Pericardium fibroblast (primary cell): Measurements from ENCODE around the gene PLAU. TPM values are rescaled to one million over a fixed set of nuclear protein-coding genes. Genes with fewer than 3 reads are reported as not detected.

ENCODE experiments used
- total RNA-seq: library from RNA; depleted of rRNA; stranded (reverse); fragments of >200 nt; gene quantifications from 2 replicates; pipeline ENCODE4 v1.2.3, GENCODE V29; 2015

The PLAU gene
- 52.7 and 77.5 TPM in 2 replicates for total RNA-seq

GRCh38 chr10:73910764-73911552 lies at the start of gene PLAU:
PLAU (plus strand) TSS chr10:73911132; CDS start chr10:73911556, 424 bp downstream.

DNA sequence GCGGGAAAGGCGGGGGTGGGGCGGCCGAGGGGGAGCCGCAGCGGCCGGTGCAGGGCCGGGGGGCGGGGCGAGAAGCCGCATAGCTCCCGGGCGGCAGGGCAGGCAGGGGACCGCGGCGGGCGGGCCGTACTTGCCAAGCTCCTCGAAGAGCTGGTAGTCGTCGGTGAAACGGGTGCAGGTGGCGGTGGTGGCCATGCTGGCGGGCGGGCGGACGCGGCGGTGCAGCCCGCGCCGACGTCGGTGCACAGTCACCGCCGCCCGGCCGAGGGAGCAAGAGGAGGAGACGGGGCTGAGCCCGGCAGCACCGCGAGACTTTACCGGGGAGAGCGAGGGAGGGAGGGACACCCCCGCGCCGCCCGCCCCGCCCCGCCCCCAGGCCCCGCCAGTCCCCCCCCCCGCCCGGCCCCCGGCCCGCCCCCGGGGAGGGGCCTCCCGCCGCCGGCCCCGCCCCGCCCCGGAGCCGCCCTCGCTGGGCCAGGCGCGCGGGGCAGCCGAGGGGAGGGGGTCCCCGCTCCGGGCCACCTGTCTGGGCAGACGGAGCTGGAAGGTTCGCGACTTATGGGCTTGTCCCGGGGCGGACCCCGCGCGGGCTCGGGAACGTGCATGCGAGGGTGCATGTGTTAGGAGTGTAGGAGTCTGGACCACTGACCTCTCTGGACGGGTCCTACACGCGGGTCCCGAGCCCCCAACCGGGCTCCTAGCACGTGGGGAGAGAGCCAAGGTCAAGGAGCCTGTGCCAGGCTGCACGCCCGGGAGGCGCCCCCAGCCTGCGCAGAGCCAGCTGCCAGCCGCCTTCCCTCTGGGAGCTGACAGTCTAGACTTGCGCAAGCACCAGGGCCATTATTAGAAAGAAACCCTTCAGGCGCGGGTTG lies 36.4 kb upstream of the PLAU start, which contains the start of gene CAMK2G:
TSS of gene CAMK2G (minus strand) at position 289 of the 872 bp plus-strand sequence. CDS start at position 195, 94 bp downstream.

Other genes starting within 250 kb of the PLAU start
- 1.5 and 3.5 TPM in 2 replicates for gene AGAP5, start 213.0 kb upstream of the PLAU start, total RNA-seq
- 37.5 and 46.1 TPM in 2 replicates for gene SEC24C, start 166.8 kb upstream of the PLAU start, total RNA-seq
- gene CHCHD1, start 129.1 kb upstream of the PLAU start, total RNA-seq, result 31.2 and 32.2 TPM in 2 replicates
- 47.4 and 76.1 TPM in 2 replicates for gene ZSWIM8, start 125.5 kb upstream of the PLAU start, total RNA-seq
- 11.3 and 24.4 TPM in 2 replicates for gene NDST2, start 99.5 kb upstream of the PLAU start, total RNA-seq
- 10.9 and 16.1 TPM in 2 replicates for gene CAMK2G, start 36.6 kb upstream of the PLAU start, total RNA-seq
- gene VCL, start 87.0 kb downstream of the PLAU start, total RNA-seq, result 101 and 277 TPM in 2 replicates
- gene AP3M1, start 239.7 kb downstream of the PLAU start, total RNA-seq, result 23.3 and 27.9 TPM in 2 replicates
- 16.1 and 22.1 TPM in 2 replicates for gene ADK, start 240.1 kb downstream of the PLAU start, total RNA-seq